Measurements from ENCODE around the gene USP50. TPM values are rescaled to one million over a fixed set of nuclear protein-coding genes. Genes with fewer than 3 reads are reported as not detected.

USP50 gene
- total RNA-seq, 1 donor from 2014 or later, result not detected

GRCh38 chr15:50476143-50476542, 70.3 kb downstream of the USP50 start:
- intact Hi-C loops (cut with micrococcal nuclease), result no loop called here
- no peak for DNase-seq
- no peak overlapping the region for H3K27ac ChIP-seq (replicated peaks)
- no peak for TF ChIP-seq CTCF (IDR thresholded peaks at IDR 0.05; ENCODE audit: borderline replicate concordance)
- no peaks in the 10 kb centered on the region for H3K9me3 ChIP-seq (replicated peaks)
- no peaks in the 10 kb centered on the region for H3K27me3 ChIP-seq (ENCODE audit: low read depth)
- H3K36me3 ChIP-seq, result peaks cover 94% of the 10 kb centered on the region
- no peaks in the 10 kb centered on the region for H3K4me1 ChIP-seq
- no peak overlapping the region for H3K4me3 ChIP-seq

- Histone ChIP-seq H3K9me3 (replicated peaks) (no peaks in the 10 kb centered on the region), H3K27ac (replicated peaks) (no peak overlapping the region), H3K36me3 (peaks cover 96% of the 10 kb centered on the region), H3K4me3 (no peak overlapping the region), H3K4me1 (no peaks in the 10 kb centered on the region), H3K27me3 (ENCODE audit: low read depth) (no peaks in the 10 kb centered on the region)
- no peak for TF ChIP-seq CTCF (IDR thresholded peaks at IDR 0.05; ENCODE audit: borderline replicate concordance)
- no peak for DNase-seq
- intact Hi-C loops (cut with micrococcal nuclease), result no loop called here
Observed at GRCh38 chr15:50471072-50471471, 75.4 kb downstream of the USP50 start.

- no peak overlapping the region for H3K27ac ChIP-seq (replicated peaks)
- no peaks in the 10 kb centered on the region for H3K9me3 ChIP-seq (replicated peaks)
- TF ChIP-seq CTCF (IDR thresholded peaks at IDR 0.05; ENCODE audit: borderline replicate concordance), result no peak
- no peaks in the 10 kb centered on the region for H3K27me3 ChIP-seq (ENCODE audit: low read depth)
- peaks cover 91% of the 10 kb centered on the region for H3K36me3 ChIP-seq
- peaks cover 4% of the 10 kb centered on the region for H3K4me1 ChIP-seq
- H3K4me3 ChIP-seq, result no peak overlapping the region
- intact Hi-C loops (cut with micrococcal nuclease), result no loop called here
- no peak for DNase-seq
Observed at GRCh38 chr15:50463423-50464358, 82.8 kb downstream of the USP50 start.

- H3K27ac ChIP-seq (replicated peaks), result no peak overlapping the region
- peaks cover 79% of the 10 kb centered on the region for H3K36me3 ChIP-seq
Observed at GRCh38 chr15:50458348-50459112, 87.9 kb downstream of the USP50 start.

More at GRCh38 chr15:50458348-50459112, 87.9 kb downstream of the USP50 start:
- Histone ChIP-seq H3K27me3 (ENCODE audit: low read depth) (no peaks in the 10 kb centered on the region), H3K4me3 (no peak overlapping the region), H3K9me3 (replicated peaks) (no peaks in the 10 kb centered on the region), H3K4me1 (peaks cover 2% of the 10 kb centered on the region)
- DNase-seq, result no peak
- no peak for TF ChIP-seq CTCF (IDR thresholded peaks at IDR 0.05; ENCODE audit: borderline replicate concordance)
- intact Hi-C loops (cut with micrococcal nuclease), result no loop called here
